ENCODE measurements around the gene SERPINF2.
A peak's percentile ranks its signal among the peaks of the same experiment; 100 is the strongest.
"Not testable (repeated sequence)": the region's sequence is repeated elsewhere in the genome, so short reads cannot be mapped to it uniquely, and the experiment has no call there.

The SERPINF2 gene

DNA sequence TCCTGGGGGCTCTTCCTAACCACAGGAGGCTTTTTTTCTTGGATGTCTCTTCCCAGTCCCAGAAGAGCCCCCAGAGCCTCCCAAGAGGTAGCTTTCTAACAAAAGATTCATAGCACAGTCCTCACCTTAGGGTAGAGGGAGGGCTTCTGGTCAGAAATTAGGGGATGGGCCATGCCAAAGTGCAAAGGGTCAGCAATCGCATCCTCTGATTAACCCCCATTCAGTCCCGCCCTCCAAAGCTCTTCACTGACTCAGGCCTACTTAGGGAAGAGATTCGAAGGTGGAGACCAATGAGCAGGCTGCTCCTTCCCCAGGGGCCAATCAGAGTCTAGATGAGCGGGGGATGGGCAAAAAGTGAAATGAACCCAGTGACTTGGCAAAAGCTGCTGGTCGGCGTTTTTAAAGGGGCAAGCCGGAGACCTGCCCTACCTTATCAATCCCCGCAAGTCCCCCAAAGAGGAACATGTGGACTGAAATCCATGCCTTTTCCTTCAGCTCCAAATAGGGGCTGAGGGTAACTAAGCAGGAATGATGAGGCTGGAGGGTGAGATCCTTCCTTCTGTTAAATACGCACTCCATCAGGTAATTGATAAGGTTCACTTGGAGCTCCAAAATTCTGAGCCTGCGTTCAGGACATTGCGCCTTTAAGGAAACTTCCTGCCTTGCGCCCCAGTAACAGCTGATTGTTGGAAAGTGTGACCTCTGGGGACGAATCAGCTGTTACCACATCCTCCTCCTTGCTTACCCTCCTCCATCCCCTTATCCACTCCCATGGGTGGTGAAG lies 25.6 kb upstream of the SERPINF2 start:
- peak; percentile 93 for DNase-seq

DNA sequence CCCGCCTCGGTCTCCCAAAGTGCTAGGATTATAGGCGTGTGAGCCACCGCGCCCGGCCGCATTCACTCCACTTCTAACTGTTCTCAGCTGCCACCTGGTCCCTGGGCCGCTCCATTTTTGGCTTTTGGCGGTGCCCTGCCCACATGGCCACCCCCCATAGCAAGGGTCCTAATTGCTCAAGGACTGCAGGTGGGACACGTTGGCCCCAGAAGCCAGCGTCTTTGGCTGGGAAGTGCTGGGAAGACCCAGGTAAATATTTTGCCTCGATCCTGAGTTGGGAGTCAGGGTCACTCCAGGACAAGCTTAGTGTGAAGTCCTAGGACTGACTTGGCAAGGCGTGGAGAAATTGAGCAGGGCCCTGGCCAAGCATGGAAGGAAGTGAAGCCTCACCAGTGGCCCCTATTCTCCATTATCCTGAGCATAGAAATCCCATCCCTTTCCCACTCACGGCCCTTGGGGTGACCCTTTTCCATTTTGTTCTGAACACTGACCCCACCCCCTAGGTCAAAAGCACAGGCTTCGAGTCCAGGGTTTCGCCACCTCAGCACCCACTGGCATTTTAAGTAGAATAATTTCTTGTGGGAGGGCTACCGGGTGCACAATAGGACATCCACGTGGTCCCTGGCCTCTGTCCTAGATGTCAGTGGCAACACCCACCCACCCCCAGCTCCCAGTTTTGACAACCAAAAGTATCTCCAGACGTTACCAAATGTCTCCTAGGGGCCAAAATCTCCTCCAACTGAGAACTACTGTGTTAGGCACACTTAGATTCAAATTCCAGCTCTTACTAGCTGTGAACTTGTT lies 24.1 kb upstream of the SERPINF2 start:
- no peak for DNase-seq

DNA sequence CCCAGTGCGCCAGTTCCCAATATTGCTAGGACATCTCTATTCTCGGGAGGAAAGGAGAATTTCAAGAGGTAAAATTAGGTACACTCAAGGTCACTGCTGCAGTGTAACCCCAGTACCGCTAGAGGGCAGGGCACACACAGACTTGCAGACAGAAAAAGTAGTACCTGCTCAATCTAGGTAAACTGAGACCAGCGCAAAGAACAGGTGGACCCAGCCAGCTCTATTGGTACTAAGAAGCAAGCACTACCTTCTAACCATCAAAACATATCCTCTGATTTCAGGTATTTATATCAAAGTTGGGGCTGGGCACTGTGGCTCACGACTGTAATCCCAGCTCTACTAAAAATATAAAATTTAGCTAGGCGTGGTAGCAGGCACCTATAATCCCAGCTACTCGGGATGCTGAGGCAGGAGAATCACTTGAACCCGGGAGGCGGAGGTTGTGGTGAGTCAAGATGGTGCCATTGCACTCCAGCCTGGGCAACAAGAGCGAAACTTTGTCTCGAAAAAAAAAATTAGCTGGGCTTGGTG lies 21.8 kb upstream of the SERPINF2 start:
- no peak for DNase-seq

DNA sequence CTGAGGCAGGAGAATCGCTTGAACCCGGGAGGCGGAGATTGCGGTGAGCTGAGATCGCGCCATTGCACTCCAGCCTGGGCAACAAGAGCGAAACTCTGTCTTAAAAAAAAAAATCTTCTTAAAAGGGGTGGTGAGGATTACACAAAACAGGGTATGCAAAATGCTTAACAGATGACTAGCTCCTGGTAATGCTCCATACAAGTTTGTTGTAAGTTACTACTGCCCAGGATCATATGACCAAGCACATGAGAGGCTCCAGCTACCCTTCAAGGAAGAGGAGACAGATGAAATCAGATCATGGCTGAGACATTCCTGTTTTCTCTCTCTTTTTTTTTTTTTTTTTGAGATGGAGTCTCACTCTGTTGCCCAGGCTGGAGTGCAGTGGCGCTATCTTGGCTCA lies 20.6 kb upstream of the SERPINF2 start:
- DNase-seq = not testable (repeated sequence)

DNA sequence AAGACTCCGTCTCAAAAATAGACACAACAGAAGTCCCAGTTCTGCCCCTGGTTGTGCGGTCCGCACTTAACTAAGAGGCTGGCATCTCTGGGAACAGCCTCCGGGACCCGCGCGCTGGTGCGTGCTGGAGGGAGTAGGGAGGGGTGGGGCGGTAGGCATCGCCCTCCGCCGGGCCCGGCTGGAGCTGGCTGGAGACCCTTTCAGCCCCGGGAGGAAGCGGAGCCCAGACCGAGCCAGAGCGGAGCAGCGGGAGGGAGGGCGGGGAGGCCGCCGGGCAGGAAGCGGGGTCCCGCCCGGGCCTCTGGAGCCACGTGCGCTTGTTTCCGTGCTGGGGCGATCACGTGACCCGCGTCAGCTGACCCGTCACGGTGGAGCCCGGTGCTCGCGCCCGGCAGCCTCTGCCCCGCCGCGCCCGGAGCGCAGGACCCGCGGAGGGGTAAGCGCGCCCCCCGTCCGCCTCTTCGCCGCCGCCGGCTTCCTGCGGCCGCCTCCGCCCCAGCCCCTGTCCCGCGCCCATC lies 18.3 kb upstream of the SERPINF2 start, which contains the start of gene WDR81:
Gene WDR81 (plus strand): TSS at position 354 of the 518 bp plus-strand sequence. CDS start 256 bp downstream, outside the sequence.
- DNase-seq = peak; percentile 94

DNA sequence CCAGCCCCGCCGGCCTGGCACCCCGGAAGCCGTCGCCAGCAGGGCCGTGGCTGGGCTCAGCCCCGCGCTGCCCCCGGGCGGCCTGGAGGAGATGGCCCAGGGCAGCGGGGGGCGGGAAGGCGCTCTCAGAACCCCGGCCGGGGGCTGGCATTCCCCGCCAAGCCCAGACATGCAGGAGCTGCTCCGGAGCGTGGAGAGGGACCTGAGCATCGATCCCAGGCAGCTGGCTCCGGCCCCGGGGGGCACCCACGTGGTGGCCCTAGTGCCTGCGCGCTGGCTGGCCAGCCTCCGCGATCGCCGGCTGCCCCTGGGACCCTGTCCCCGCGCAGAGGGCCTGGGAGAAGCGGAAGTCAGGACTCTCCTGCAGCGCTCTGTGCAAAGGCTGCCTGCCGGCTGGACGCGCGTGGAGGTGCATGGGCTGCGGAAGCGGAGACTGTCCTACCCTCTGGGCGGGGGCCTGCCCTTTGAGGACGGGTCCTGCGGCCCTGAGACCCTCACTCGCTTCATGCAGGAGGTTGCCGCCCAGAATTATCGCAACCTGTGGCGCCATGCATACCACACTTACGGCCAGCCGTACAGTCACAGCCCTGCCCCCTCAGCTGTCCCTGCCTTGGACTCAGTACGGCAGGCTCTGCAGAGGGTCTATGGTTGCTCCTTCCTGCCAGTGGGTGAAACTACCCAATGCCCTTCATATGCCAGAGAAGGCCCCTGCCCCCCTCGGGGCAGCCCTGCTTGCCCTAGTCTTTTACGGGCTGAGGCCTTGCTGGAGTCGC lies 17.6 kb upstream of the SERPINF2 start:
- no peak for DNase-seq

DNA sequence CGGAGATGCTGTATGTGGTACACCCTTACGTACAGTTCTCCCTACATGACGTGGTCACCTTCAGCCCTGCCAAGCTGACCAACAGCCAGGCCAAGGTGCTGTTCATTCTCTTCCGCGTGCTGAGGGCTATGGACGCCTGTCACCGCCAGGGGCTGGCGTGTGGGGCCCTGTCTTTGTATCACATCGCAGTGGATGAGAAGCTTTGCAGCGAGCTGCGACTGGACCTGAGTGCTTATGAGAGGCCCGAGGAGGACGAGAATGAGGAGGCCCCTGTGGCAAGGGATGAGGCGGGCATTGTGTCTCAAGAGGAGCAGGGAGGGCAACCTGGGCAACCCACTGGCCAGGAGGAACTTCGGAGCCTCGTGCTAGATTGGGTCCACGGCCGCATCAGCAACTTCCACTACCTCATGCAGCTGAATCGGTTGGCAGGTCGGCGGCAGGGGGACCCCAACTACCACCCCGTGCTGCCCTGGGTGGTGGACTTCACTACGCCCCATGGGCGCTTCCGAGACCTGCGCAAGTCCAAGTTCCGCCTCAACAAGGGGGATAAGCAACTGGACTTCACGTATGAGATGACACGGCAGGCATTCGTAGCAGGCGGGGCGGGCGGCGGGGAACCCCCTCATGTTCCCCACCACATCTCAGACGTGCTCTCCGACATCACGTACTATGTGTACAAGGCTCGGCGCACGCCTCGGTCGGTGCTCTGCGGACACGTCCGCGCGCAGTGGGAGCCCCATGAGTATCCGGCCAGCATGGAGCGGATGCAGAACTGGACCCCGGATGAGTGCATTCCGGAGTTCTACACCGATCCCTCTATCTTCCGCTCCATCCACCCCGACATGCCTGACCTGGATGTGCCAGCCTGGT lies 16.8 kb upstream of the SERPINF2 start:
- DNase-seq = peak; percentile 16

DNA sequence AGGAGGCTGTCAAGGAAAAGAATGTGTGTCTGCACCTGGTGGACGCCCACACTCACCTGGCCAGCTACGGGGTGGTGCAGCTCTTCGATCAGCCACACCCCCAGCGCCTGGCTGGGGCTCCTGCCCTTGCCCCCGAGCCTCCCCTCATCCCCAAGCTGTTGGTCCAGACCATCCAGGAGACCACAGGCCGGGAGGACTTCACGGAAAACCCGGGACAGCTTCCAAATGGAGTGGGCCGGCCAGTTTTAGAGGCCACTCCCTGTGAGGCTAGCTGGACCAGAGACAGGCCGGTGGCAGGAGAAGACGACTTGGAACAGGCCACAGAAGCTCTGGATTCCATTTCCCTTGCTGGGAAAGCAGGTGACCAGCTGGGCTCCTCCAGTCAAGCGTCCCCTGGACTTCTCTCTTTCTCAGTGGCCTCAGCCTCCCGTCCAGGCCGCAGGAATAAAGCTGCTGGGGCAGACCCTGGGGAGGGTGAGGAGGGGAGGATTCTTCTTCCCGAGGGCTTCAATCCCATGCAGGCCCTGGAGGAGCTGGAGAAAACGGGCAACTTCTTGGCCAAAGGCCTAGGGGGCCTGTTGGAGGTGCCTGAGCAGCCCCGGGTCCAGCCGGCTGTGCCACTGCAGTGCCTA lies 15.9 kb upstream of the SERPINF2 start:
- peak; percentile 19 for DNase-seq

DNA sequence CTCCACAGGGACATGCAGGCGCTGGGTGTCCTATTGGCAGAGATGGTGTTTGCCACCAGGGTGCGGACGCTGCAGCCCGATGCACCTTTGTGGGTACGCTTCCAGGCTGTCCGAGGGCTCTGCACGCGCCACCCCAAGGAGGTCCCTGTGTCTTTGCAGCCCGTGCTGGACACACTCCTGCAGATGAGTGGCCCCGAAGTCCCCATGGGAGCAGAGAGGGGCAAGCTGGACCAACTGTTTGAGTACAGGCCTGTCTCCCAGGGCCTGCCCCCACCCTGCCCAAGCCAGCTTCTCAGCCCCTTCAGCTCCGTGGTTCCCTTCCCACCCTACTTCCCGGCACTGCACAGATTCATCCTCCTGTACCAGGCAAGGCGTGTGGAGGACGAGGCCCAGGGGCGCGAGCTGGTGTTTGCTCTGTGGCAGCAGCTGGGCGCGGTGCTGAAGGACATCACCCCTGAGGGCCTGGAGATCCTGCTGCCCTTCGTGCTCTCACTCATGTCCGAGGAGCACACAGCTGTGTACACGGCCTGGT lies 15.3 kb upstream of the SERPINF2 start:
- no peak for DNase-seq

DNA sequence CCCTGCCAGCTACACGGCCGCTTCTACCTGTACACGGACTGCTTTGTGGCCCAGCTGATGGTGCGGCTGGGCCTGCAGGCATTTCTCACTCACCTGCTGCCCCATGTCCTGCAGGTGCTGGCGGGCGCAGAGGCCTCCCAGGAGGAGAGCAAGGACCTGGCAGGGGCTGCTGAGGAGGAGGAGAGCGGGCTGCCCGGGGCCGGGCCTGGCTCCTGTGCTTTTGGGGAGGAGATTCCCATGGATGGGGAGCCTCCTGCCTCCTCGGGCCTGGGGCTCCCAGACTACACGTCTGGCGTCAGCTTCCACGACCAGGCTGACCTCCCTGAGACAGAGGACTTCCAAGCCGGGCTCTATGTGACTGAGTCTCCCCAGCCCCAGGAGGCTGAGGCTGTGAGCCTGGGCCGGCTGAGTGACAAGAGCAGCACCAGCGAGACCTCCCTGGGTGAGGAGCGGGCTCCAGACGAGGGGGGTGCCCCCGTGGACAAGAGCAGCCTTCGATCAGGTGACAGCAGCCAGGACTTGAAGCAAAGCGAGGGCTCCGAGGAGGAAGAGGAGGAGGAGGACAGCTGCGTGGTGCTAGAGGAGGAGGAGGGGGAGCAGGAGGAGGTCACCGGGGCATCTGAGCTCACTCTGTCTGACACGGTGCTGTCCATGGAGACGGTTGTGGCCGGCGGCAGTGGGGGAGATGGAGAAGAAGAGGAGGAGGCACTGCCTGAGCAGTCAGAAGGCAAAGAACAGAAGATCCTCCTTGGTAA lies 14.6 kb upstream of the SERPINF2 start:
- peak; percentile 16 for DNase-seq

DNA sequence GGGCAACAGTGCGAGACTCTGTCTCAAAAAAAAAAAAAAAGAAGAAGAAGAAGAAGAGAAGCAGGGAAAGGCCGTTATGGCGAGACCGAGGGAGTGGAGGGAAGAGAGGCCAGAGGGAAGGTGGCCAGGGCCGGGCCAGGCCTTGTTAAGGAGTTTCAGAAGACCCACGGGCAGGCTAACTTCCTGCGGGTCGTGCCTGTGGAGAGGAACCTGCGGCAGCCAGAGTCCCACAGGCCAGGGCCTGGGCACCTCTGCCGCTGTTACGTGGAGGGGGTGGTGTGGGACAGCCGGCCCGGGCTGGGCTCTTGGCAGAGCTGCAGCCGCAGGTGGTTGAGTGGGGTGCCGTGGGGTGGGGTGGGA lies 12.7 kb upstream of the SERPINF2 start:
- DNase-seq = no peak

DNA sequence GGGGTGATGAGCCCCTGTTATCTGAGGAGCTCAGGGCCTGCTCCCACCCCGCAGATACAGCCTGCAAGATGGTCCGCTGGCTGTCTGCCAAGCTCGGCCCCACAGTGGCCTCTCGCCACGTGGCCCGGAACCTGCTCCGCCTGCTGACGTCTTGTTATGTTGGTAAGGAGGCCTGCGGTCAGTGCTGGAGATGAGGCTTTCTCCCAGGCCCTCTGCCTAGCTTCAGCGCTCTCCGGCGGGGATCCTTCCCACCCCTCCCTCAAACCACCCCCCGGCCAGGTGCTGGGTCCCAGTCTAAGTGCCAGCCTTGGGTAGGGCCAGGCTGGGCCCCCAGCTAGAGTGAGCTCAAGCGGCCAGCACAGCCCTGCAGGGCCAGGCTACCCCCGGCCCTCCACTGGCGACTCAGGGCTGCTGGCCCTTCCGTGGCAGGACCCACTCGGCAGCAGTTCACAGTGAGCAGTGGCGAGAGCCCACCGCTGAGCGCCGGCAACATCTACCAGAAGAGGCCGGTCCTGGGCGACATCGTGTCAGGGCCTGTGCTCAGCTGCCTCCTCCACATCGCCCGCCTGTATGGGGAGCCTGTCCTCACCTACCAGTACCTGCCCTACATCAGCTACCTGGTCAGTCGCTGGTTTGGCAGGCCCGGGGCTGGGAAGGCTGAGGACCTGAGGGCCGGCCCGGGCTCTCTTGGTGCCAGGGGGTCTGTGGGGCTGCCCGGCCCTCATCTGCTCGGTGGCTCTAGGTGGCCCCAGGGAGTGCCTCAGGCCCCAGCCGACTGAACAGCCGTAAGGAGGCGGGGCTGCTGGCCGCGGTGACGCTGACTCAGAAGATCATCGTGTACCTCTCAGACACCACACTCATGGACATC lies 12.1 kb upstream of the SERPINF2 start:
- peak; percentile 82 for DNase-seq

DNA sequence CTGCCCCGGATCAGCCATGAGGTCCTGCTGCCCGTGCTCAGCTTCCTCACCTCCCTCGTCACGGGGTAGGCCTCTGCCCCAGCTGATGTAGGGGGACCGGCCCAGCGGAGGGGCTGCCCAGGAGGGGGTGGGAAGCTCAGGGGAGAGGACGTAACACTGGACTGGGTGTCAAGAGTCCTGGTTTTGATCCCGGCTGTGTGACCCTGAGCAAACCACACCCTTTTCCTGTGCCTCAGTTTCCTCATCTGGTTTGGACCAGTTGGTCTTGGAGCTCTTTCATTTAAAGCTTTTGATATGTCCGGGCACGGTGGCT lies 11.5 kb upstream of the SERPINF2 start:
- DNase-seq = peak; percentile 22

DNA sequence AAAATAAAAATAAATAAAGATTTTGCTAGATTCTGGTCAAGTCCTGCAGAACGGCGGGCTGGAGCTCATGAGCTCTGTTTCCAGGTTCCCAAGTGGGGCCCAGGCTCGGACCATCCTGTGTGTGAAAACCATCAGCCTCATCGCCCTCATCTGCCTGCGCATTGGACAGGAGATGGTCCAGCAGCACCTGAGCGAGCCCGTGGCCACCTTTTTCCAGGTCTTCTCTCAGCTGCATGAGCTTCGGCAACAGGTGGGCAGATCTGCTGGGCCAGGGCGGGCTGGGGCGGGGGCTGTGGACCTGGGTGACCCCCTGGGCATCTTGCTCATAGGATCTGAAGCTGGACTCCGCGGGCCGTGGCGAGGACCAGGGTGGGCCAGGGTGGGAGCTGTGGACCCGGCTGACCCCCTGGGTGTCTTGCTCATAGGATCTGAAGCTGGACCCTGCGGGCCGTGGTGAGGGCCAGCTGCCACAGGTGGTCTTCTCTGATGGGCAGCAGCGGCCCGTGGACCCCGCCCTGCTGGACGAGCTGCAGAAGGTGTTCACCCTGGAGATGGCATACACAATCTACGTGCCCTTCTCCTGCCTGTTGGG lies 10.3 kb upstream of the SERPINF2 start:
- DNase-seq = peak; percentile 19

DNA sequence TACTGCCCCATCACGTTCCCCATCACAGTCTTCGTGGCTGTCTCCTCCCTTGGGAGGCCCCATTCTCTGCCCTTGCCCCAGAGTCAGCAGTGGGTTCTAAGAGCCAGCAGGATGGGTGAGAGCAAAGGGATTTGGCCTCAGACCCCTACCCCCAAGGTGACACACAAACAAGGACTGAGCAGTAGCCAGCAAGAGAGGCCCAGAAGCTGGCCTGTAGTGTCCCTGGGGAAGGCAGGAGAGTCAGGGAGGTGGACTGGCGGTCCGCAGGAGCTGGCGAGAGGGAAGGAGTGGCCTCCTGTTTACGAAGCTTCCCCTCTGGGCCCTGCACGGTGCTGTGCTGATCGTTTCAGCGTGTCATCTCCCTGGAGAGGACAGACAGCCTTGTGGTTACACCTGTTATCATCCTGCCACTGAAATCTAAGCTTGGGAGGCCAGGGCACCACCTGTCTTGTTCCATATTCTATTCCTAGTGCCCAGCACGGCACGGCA lies 9.8 kb upstream of the SERPINF2 start:
- DNase-seq = peak; percentile 19

DNA sequence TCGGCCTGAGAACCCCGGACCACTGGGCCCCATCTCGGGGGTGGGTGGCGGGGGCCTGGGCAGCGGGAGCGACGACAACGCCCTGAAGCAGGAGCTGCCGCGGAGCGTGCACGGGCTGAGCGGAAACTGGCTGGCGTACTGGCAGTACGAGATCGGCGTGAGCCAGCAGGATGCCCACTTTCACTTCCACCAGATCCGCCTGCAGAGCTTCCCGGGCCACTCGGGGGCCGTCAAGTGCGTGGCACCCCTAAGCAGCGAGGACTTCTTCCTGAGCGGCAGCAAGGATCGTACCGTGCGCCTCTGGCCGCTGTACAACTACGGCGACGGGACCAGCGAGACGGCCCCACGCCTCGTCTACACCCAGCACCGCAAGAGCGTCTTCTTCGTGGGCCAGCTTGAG lies 8.9 kb upstream of the SERPINF2 start:
- peak; percentile 18 for DNase-seq

DNA sequence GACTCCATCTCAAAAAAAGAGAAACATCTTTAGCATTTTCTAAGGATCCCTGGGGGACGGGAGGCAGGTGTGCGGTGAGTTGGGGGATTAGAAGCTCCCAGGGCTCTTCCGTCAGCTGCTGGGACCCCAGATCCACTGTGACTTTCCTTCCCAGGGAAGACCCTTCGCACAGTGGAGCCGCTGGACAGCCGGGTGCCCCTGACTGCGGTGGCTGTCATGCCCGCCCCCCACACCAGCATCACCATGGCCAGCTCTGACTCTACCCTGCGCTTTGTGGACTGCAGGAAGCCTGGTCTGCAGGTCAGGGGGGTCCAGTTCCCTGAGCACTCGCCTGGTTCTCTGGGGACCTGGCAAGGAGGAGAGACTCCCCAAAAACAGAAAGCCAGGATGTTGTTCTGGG lies 7.3 kb upstream of the SERPINF2 start:
- no peak for DNase-seq

DNA sequence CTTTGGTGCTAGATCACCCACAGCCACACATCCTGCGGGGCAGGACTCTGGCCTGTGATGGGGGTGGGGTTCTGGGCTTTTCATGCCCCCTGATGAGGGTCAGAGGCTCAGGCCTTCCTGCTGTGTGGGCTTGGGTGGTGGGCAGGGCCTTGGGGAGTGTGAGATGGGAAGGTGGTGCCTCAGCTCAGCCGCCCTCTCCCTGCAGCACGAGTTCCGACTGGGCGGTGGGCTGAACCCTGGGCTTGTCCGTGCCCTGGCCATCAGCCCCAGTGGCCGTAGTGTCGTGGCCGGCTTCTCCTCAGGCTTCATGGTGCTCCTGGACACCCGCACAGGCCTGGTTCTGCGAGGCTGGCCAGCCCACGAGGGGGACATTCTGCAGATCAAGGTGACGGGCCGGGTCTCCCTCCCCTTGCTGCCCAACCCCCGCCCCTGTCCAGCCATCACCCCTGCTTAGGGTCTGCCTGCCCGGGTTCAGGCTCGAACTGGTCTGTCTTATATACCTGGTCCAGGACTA lies 6.8 kb upstream of the SERPINF2 start:
- DNase-seq = peak; percentile 15

All from right hindlimb (tissue), 1 donor.